CD8-positive, alpha-beta memory T cell (primary cell): Measurements from ENCODE around the gene DUSP10. TPM values are rescaled to one million over a fixed set of nuclear protein-coding genes. Genes with fewer than 3 reads are reported as not detected.
A peak's percentile ranks its signal among the peaks of the same experiment; 100 is the strongest.

Source experiments
- CTCF ChIA-PET: fragments of 350-600 bp; sonication (Branson Sonifier 250); formaldehyde crosslinking; loops from one replicate; lab custom pipeline; 2021; ENCODE audit warnings: antibody characterized with exemption; lab: Charles Lee
- POLR2A ChIA-PET: fragments of 350-600 bp; sonication (Branson Sonifier 250); formaldehyde crosslinking; loops from one replicate; lab custom pipeline; 2021; ENCODE audit warnings: antibody characterized with exemption; lab: Charles Lee
- DNase-seq, 5 donors: peaks; one replicate each; pipeline versions ENCODE4 v3.0.0 to v3.0.0-alpha.2; 2020 to 2022; ENCODE audit warnings: mixed read lengths in 1 of 5
- H3K27ac ChIP-seq: one replicate; pipeline ENCODE4 v1.7.0; 2013; ENCODE audit warnings: low read depth, mild to moderate bottlenecking, low read length, moderate library complexity
- H3K27me3 ChIP-seq: 2 replicates; pipeline ENCODE4 v1.7.0; 2013; ENCODE audit warnings: low read length, mild to moderate bottlenecking; ENCODE audit not compliant: insufficient read depth, poor library complexity, severe bottlenecking
- H3K36me3 ChIP-seq: 2 replicates; pipeline ENCODE4 v1.7.0; 2013; ENCODE audit warnings: mild to moderate bottlenecking, low read length, moderate library complexity; ENCODE audit not compliant: insufficient read depth
- H3K4me1 ChIP-seq: 2 replicates; pipeline ENCODE4 v1.7.0; 2013; ENCODE audit warnings: mild to moderate bottlenecking, low read length, moderate library complexity; ENCODE audit not compliant: insufficient read depth
- H3K4me3 ChIP-seq: 2 replicates; pipeline ENCODE4 v1.7.0; 2013; ENCODE audit warnings: mild to moderate bottlenecking, low read length
- H3K9me3 ChIP-seq: 2 replicates; pipeline ENCODE4 v1.7.0; 2013; ENCODE audit warnings: mild to moderate bottlenecking, low read length
- H3K27ac Mint-ChIP-seq, 8 donors: one replicate each; pipeline ENCODE4 v1.8.0; 2020 to 2021; ENCODE audit warnings: mixed read lengths in 8 of 8, mild to moderate bottlenecking in 6 of 8, inconsistent platforms in 3 of 8, moderate library complexity in 3 of 8
- H3K27me3 Mint-ChIP-seq, 2 donors: one replicate each; pipeline ENCODE4 v1.8.0; 2020 to 2021; ENCODE audit warnings: mixed read lengths in 2 of 2, mild to moderate bottlenecking in 1 of 2, moderate library complexity in 1 of 2
- H3K36me3 Mint-ChIP-seq, 3 donors: one replicate each; pipeline ENCODE4 v1.8.0; 2020 to 2021; ENCODE audit warnings: mixed read lengths in 3 of 3, inconsistent platforms in 1 of 3, mild to moderate bottlenecking in 1 of 3
- H3K4me1 Mint-ChIP-seq, 3 donors: one replicate each; pipeline ENCODE4 v1.8.0; 2020 to 2021; ENCODE audit warnings: mixed read lengths in 3 of 3, inconsistent platforms in 1 of 3, mild to moderate bottlenecking in 1 of 3
- H3K4me3 Mint-ChIP-seq, 7 donors: one replicate each; pipeline ENCODE4 v1.8.0; 2020 to 2021; ENCODE audit warnings: mixed read lengths in 7 of 7, mild to moderate bottlenecking in 6 of 7, moderate library complexity in 4 of 7, inconsistent platforms in 2 of 7
- H3K9me3 Mint-ChIP-seq, 5 donors: one replicate each; pipeline ENCODE4 v1.8.0; 2020 to 2022; ENCODE audit warnings: mixed read lengths in 5 of 5, mild to moderate bottlenecking in 3 of 5, moderate library complexity in 2 of 5, inconsistent platforms in 1 of 5
- polyA plus RNA-seq: library from polyadenylated mRNA; unstranded; fragments of 300-500 nt; fragmentation: Illumina TruSeq; gene quantifications from one replicate; pipeline ENCODE4 v1.2.3, GENCODE V29; 2021
- total RNA-seq, 2 experiments: library from RNA; stranded (reverse); gene quantifications; one replicate each; pipeline ENCODE4 v1.2.3, GENCODE V29; 2021

DUSP10 gene
- total and polyA plus RNA-seq, 3 experiments from 2014 or later: 8.0 to 25.4 (median 23.7) TPM

GRCh38 chr1:221747839-221748238, 6.0 kb upstream of the DUSP10 start:
- peaks cover 6 to 7% (median 6%) of the 10 kb centered on the region in 3 donors for H3K4me1 Mint-ChIP-seq
- H3K4me3 Mint-ChIP-seq: no peak overlapping the region
- DNase-seq: no peak
- H3K27ac ChIP-seq: no peak overlapping the region
- no peaks in the 10 kb centered on the region for H3K9me3 ChIP-seq
- peaks cover 0 to 7% (median 0%) of the 10 kb centered on the region in 3 donors for H3K36me3 Mint-ChIP-seq
- no peaks in the 10 kb centered on the region for H3K4me1 ChIP-seq
- H3K4me3 ChIP-seq: no peak overlapping the region
- H3K27ac Mint-ChIP-seq: no peak overlapping the region
- no peaks in the 10 kb centered on the region for H3K27me3 Mint-ChIP-seq
- ChIA-PET CTCF (no interaction called here), POLR2A (no interaction called here)
- H3K36me3 ChIP-seq: no peaks in the 10 kb centered on the region
- no peaks in the 10 kb centered on the region for H3K27me3 ChIP-seq
- H3K9me3 Mint-ChIP-seq: no peaks in the 10 kb centered on the region

- Histone ChIP-seq H3K9me3 (no peaks in the 10 kb centered on the region), H3K27ac (peak overlapping the region; percentile 98), H3K36me3 (no peaks in the 10 kb centered on the region), H3K4me3 (peak overlapping the region; percentile 50), H3K4me1 (peaks cover 12% of the 10 kb centered on the region), H3K27me3 (no peaks in the 10 kb centered on the region)
- DNase-seq: no peak
- Mint-ChIP-seq H3K36me3 (peaks cover 3 to 11% (median 8%) of the 10 kb centered on the region in 3 donors), H3K4me3 (peak overlapping the region in 6 of 7 donors; percentile 77 to 92 (median 86)), H3K27me3 (no peaks in the 10 kb centered on the region), H3K27ac (peak overlapping the region in 7 of 8 donors; percentile 72 to 96 (median 90)), H3K4me1 (peaks cover 7 to 15% (median 10%) of the 10 kb centered on the region in 3 donors), H3K9me3 (no peaks in the 10 kb centered on the region)
- ChIA-PET POLR2A (interaction anchor here (0.8 to 4.6 kb wide), 5 partner anchors 9 to 86 kb away, joined by 3 to 53 read pairs (median 17); no protein-coding TSS in a partner anchor), CTCF (interaction anchor here (0.7 to 4.6 kb wide), 7 partner anchors 31 to 266 kb away, joined by 3 to 45 read pairs (median 5); no protein-coding TSS in a partner anchor)
These were observed 1.7 kb upstream of the DUSP10 start for GRCh38 chr1:221743416-221744208.

DNA sequence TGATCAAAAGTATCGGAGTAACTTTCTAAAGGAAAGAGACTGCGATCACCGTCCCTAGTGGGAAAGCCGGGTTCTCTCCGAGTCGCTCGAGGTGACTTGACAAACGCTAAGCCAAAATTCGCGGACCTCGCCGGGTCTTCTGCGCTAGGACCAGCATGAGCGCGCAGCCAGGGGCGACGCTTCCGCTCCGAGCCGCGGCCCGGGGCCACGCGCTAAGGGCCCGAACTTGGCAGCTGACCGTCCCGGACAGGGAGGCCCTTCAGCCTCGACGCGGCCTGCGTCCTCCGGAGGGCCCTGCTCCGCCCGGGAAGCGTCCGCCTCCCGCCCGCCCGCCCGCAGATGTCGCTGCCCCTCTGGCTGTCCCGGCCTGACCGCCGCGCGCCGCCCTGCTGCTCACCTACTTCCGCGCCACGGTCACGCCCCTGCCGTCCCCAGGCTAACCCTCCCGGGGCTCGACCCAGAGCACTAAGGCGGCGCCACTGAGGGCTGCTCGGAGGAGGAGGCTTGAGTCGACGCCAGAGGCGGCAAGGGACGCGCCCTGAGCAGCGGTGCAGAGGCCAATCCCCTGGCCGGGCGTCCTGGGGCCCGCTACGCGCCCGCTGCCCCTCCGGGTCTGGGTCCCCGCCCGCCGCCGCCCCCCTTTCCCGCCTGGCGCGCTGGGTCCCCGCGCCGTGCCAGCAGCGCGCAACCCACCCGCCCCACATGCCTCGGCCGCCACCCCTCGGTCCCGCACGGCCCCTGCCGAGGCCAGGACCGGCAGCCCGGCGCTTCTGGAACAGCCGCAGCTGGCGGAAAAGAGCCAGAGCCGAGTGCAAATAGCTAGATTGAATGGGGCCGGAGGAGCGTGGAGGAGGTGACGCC, 896 bp upstream of the DUSP10 start:
- Mint-ChIP-seq H3K27ac (peak overlapping the region in 7 of 8 donors; percentile 86 to 96 (median 92)), H3K27me3 (no peaks in the 10 kb centered on the region), H3K4me1 (peaks cover 7 to 20% (median 19%) of the 10 kb centered on the region in 3 donors), H3K4me3 (peak overlapping the region in 6 of 7 donors; percentile 77 to 92 (median 86)), H3K36me3 (peaks cover 11 to 19% (median 12%) of the 10 kb centered on the region in 3 donors), H3K9me3 (no peaks in the 10 kb centered on the region)
- ChIA-PET CTCF (interaction anchor here (0.7 to 4.6 kb wide), 19 partner anchors 13 to 266 kb away, joined by 3 to 45 read pairs (median 5); no protein-coding TSS in a partner anchor), POLR2A (interaction anchor here (0.8 to 4.6 kb wide), 15 partner anchors 9 to 970 kb away, joined by 3 to 53 read pairs (median 4); partner anchors contain the start of gene BROX)
- peak; percentile 68 to 89 (median 78) for DNase-seq
- peaks cover 12% of the 10 kb centered on the region for H3K4me1 ChIP-seq
- H3K36me3 ChIP-seq: no peaks in the 10 kb centered on the region
- H3K27ac ChIP-seq: peak overlapping the region; percentile 98
- H3K27me3 ChIP-seq: no peaks in the 10 kb centered on the region
- peak overlapping the region; percentile 91 for H3K4me3 ChIP-seq
- no peaks in the 10 kb centered on the region for H3K9me3 ChIP-seq

- Mint-ChIP-seq H3K9me3 (no peaks in the 10 kb centered on the region), H3K27me3 (no peaks in the 10 kb centered on the region), H3K36me3 (peaks cover 18 to 33% (median 25%) of the 10 kb centered on the region in 3 donors), H3K27ac (no peak overlapping the region), H3K4me1 (peaks cover 9 to 35% (median 29%) of the 10 kb centered on the region in 3 donors), H3K4me3 (no peak overlapping the region)
- peak overlapping the region; percentile 91 for H3K27ac ChIP-seq
- peak in 4 of 5 donors; percentile 22 to 62 (median 30) for DNase-seq
- H3K36me3 ChIP-seq: no peaks in the 10 kb centered on the region
- CTCF ChIA-PET: interaction anchor here (0.8 to 4.6 kb wide), 15 partner anchors 9 to 268 kb away, joined by 3 to 45 read pairs (median 6); no protein-coding TSS in a partner anchor
- H3K4me1 ChIP-seq: peaks cover 12% of the 10 kb centered on the region
- POLR2A ChIA-PET: interaction anchor here (0.7 to 4.6 kb wide), 14 partner anchors 9 to 151 kb away, joined by 3 to 53 read pairs (median 4); no protein-coding TSS in a partner anchor
- H3K4me3 ChIP-seq: peak overlapping the region; percentile 89
- H3K9me3 ChIP-seq: no peaks in the 10 kb centered on the region
- no peaks in the 10 kb centered on the region for H3K27me3 ChIP-seq
These were observed 741 bp downstream of the DUSP10 start for GRCh38 chr1:221740993-221741702.

DNA sequence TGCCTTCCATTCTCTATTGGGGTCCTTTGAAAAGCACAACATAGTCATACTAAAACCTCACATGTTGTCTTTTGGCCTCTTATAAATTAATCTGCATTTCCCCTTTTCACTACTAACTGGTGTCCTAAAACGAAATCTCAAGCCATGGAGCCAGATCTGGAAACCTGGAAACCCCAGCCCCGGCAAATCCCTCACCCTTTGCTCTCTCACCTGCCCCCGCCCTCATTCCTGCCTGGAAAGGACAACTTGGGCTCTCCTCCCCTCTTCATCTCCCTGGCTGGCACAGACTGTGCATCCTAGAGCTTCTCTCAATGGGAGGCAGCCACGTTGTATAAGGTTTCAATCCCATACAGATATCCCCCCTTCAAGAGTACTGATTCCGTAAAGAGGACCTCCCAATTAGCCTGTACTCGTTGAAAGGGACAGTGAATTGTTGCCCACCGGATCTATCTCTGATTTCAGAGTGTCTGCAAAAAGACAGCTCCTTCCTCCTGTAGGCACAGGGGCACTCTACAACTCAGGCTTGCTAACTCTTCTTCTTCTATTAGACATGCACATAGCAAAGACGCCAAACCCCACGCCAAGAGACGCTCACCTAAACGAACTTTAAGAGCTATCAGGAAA, 1.4 kb downstream of the DUSP10 start:
- peak in 1 of 5 donors; percentile 5 for DNase-seq
- POLR2A ChIA-PET: interaction anchor here (0.7 to 4.6 kb wide), 5 partner anchors 25 to 89 kb away, joined by 3 to 53 read pairs (median 11); no protein-coding TSS in a partner anchor
- H3K4me1 Mint-ChIP-seq: peaks cover 16 to 41% (median 35%) of the 10 kb centered on the region in 3 donors
- H3K4me3 ChIP-seq: peak overlapping the region; percentile 89
- peak overlapping the region; percentile 91 for H3K27ac ChIP-seq
- no peaks in the 10 kb centered on the region for H3K36me3 ChIP-seq
- no peaks in the 10 kb centered on the region for H3K27me3 Mint-ChIP-seq
- peaks cover 12% of the 10 kb centered on the region for H3K4me1 ChIP-seq
- no peaks in the 10 kb centered on the region for H3K9me3 Mint-ChIP-seq
- no peak overlapping the region for H3K27ac Mint-ChIP-seq
- no peak overlapping the region for H3K4me3 Mint-ChIP-seq
- peaks cover 18 to 39% (median 25%) of the 10 kb centered on the region in 3 donors for H3K36me3 Mint-ChIP-seq
- no peaks in the 10 kb centered on the region for H3K27me3 ChIP-seq
- no peaks in the 10 kb centered on the region for H3K9me3 ChIP-seq
- CTCF ChIA-PET: interaction anchor here (0.8 to 4.6 kb wide), 11 partner anchors 11 to 268 kb away, joined by 3 to 45 read pairs (median 8); no protein-coding TSS in a partner anchor

DNA sequence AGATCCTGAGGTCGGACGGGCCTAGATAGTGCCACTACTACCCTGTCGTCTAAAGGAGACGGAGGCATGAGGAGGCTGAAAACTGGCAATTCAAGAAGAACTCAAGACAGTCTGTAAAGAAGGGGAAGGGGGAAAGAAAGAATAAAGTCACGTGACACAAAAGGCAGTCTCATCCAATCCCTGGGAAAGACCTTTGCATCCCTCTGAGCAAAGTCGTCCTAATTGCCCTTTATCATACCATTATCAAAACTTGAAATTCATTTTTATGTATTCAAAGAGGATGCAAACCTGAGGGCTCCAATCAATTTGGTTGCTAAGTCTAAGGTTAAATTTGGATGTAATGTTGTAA, 2.2 kb downstream of the DUSP10 start:
- Mint-ChIP-seq H3K36me3 (peaks cover 18 to 39% (median 25%) of the 10 kb centered on the region in 3 donors), H3K4me3 (peak overlapping the region in 4 of 7 donors; percentile 12 to 64 (median 26)), H3K27ac (no peak overlapping the region), H3K9me3 (no peaks in the 10 kb centered on the region), H3K27me3 (no peaks in the 10 kb centered on the region), H3K4me1 (peaks cover 21 to 46% (median 39%) of the 10 kb centered on the region in 3 donors)
- H3K27me3 ChIP-seq: no peaks in the 10 kb centered on the region
- no peaks in the 10 kb centered on the region for H3K36me3 ChIP-seq
- no peak overlapping the region for H3K4me3 ChIP-seq
- DNase-seq: no peak
- H3K9me3 ChIP-seq: no peaks in the 10 kb centered on the region
- no peak overlapping the region for H3K27ac ChIP-seq
- ChIA-PET POLR2A (interaction anchor here (1.1 to 4.6 kb wide), 2 partner anchors 24 to 28 kb away, joined by 3 to 53 read pairs; no protein-coding TSS in a partner anchor), CTCF (interaction anchor here (2.6 to 4.1 kb wide), 5 partner anchors 13 to 269 kb away, joined by 7 to 45 read pairs (median 11); no protein-coding TSS in a partner anchor)
- H3K4me1 ChIP-seq: peaks cover 12% of the 10 kb centered on the region
